CD1c-positive myeloid dendritic cell (primary cell): ENCODE results near the gene MEGF10.
"Not testable (repeated sequence)": the region's sequence is repeated elsewhere in the genome, so short reads cannot be mapped to it uniquely, and the experiment has no call there.

Experiments used
- DNase-seq: peaks from one replicate; pipeline ENCODE4 v3.0.0-alpha.2; 2016; ENCODE audit errors: extremely low spot score

Gene MEGF10

DNA sequence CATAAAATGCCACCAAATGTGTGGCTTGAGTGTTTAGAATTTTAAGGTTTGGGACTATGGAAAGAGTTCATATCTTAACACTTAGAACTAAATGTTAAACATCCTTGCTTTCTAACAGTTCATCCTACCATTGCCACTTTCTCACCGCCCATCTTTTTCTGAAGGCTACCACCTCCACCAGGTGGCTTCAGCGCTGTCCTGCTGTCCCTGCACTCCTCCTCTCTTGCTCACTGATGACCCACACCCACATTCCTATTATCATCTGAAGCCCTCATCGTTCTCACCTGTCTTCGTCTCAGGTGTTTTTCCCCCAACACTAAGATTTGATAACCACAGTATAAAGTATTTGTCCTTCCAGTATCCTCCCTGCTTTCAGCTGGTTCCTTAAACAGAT is 7.4 kb downstream of the MEGF10 start:
- DNase-seq, result no peak

DNA sequence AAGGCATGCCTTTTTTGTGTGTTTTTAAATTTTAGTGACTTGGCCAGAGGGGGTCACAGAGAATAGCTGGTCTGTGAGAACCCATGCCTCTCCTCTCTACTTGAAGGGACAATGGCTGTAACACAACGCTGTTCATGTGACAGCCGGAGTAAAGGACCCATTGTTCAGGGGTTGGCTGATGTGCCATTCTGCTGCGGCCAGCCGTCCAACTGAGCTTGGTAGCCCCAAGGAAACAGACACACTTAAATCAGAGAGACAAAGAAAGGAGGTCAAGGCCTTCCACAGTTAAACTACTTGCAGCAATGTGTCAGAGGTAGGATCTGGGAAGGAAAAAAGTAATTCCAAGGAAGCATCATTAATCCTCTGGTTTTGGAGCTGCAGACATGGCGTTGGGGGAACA is 8.1 kb downstream of the MEGF10 start:
- no peak for DNase-seq

DNA sequence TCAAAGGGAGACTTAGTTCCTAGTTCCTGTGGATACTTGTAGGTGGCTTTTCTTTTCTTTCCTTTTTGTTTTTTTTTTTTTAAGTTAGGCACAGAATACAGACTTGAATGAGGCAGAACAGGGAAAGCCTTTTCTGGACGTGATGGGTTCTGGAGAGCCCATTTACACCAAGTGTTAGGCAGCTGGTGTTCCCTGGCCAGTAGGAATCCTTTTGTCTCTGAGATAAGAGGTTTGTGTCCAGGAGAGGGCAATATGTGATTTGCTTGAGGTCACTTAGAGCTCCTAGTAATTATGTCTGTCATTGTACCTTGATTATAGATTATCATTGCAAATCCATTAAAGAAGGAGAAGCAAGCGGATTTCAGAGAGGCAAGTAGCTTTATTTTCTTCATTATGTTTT is 9.1 kb downstream of the MEGF10 start:
- DNase-seq, result no peak

DNA sequence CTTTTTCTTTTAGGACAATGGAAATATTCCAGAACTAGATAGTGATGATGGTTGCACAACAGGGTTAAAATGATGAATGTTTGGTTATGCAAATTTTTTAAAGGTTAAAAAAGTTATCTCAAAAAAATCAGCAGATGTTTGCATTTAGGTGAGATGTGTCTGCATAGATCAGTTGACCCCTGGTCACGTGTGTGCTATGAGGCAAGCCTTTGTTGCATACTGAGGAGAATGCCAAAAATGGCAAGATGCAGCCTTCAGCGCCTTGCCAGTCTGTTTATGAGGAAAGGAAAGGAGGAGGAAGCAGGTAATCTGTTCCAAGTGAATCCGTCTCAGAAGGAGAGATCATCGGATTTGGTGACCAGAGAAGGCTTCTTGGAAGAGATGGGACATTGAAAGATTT is 11.9 kb downstream of the MEGF10 start:
- DNase-seq, result no peak

DNA sequence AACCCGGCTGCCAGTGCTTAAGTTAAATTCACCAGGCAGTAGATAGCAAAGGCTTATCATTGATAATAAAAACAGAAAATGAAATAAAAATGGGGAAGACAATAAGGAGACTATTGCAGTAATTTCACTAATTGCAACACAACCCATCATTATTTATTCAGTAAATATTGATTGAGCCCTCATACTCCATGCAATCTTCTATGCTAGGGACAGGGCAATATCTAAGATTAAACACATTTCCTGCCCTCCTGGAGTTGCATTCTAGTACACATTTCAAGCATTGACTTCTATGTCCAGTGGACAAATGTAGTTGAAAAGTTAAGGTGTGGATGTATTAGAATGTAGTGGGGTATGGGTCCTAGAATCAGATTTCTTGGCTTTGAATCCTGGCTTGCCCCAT is 12.8 kb downstream of the MEGF10 start:
- DNase-seq, result no peak

DNA sequence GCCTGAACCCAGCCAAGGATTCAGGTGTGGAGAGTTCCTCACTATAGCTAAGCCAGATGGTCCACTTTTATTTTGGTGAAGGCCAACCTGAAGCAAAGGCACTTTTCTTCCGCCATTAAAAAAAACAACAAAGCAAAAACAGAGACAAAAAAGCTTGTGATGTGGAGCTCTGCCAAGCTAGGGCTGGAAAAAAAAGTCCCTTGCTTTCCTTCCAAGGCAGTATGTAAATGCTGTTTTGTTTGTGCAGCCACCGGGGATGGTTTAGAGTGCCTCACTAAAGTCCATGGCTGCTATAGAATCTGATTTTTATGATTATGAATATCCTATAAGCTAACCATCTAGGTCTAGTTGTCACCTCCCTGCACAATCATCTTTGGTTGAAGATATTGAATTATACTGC is 14.9 kb downstream of the MEGF10 start:
- DNase-seq, result no peak

DNA sequence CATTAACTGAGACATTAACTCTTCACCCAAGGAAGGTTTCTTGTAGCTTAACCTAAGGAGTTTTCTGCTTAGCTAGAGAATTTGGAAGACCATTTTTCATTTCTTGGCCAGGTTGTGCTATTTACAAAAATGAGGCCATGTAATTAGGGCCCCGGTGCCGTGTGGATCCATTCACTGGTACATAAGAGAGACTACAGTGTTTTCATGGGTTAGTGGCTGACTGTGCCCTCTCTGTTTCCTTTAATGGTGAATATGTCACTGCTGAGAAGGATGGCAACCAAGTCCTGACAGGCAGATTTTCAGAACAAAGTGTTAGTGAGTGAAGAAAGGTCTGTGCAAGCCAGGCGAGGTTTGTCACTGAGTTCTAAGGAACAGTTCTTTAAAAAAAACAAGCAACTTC is 15.4 kb downstream of the MEGF10 start:
- DNase-seq, result no peak

DNA sequence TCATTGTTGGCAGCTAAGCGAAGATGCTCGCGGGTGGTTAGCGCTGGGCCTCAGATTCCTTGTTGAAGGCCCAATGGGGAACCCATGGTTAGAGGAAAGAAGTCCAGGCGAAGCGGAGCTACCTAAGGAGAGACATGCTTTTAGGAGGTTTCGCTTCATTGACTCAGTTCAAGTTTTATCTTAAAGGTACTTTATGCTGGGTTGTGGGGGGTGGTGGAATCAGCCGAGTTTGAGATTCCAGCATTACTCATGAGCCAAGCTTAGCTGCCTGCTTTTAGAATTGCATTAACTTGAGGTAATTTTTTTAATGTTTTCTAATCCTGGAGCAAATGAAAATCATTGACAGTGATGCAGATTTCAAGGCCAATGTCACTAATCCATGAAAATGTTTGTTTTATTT is 16.1 kb downstream of the MEGF10 start:
- no peak for DNase-seq

DNA sequence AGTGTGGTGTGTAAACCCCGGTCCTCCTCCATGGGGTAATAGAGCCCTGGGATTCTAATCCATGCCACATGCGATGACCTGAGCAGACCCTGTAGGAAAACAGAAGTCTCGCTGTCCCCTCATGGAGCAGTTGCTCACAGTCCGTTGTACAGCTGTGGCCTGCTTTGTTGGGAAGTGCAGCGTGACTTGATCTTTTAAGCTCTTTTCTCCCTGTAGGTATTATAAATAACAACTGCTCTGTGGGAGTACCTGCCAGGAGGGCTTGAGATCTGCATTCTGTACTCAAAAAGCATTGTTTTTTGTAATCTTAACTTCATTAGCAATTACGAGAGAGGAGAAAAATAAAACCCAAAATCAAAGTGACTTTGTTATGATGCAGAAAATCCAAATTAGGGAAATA is 17.3 kb downstream of the MEGF10 start:
- DNase-seq, result no peak

DNA sequence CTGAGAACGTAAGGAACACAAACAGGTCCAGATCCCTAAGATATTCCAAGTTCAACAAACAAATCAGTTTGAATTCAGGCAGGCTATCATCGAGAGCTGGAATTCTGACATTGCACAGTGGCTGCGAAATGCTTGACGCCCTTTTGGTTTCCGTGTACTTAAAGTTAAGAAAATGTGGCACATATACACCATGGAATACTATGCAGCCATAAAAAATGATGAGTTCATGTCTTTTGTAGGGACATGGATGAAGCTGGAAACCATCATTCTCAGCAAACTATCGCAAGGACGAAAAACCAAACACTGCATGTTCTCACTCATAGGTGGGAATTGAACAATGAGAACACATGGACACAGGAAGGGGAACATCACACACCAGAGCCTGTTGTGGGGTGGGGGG is 17.7 kb downstream of the MEGF10 start:
- DNase-seq, result not testable (repeated sequence)

DNA sequence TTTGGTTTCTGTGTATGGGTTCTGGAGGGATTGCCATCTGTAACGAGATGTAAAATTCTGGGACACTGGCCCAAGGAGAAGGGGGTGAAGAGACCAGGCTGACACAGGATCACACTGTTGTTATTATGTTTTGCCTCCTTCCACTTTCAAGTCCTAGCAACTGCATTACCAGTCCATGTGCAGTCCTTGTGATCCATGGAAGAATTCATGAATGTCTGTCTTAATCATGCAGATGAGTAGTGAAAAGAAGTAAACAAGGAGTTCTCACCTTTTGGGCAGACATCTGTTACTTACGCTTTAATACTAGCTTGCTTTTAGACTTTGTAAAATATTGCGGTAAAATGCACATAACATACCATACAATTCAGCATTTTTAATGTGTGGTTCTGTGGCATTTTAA is 18.3 kb downstream of the MEGF10 start:
- no peak for DNase-seq

DNA sequence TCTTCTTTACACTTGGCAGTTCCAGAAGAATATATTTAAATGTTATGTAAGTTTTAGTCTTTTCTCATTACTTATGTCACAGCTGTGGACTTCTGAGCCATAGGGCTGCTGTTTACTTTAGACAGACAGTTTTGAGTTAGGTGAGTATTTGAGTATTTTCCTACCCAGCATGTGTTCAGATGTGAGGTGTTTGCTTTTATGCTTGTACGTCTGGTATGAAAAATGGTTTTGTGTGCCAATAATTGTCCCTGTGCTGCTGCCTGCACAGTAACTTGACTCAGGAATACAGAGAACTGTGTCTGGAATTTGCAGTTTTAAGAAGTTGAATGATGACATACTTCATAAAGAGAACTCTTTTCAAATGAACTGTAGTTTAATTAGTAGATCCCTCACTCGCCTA is 20.8 kb downstream of the MEGF10 start:
- no peak for DNase-seq

DNA sequence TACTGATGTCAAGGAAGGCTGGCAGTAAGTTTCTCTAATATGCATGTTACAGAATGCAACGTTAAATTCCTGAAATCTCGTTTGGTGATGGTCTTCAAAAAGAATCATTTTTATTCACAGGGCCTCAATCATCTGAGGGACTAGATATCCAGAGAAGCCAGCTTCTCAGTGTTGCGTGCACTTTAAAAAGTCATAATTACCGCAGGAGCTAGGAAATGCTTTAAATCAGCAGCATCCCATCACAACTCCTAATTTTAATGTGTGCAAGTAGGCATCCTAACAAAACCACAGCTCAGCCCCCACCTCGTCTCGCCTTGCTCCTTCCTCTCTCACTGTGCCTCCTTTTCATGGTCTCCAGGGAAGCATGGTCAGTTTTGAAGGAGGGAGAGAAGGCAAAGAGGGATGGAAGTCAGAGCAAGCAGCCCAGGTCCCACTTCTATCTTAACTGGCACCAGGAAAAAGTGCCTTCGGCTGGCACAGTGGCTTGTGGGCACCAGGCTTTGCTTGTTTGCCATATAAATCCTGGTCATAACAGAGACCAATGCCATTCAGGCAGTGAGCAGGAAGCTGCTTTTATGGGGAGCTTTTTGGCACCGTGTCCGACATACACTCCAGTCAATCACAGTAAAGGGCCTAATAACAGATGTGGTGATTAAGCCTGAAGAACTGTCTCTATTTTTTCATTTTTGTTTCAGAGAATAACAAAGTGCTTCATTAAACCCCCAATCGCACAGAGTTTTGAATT is 21.4 kb downstream of the MEGF10 start:
- no peak for DNase-seq

DNA sequence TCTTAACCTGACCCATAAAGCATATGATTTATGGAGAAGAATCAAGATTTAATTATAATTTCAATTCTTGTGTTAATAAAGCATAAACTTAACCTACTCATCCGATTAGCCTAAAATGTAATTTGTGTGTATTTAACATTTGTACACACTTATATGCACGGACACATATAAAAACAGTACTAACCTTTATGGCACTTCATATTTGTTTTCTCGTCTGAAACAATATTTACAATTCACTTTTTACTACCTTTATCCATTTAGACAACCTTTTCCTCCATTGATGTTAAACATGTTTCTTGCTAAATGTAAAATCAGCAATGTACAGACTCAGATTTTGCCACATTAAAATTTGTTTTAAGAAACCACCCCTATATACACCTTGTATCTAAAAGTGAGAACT is 22.8 kb downstream of the MEGF10 start:
- DNase-seq, result no peak

DNA sequence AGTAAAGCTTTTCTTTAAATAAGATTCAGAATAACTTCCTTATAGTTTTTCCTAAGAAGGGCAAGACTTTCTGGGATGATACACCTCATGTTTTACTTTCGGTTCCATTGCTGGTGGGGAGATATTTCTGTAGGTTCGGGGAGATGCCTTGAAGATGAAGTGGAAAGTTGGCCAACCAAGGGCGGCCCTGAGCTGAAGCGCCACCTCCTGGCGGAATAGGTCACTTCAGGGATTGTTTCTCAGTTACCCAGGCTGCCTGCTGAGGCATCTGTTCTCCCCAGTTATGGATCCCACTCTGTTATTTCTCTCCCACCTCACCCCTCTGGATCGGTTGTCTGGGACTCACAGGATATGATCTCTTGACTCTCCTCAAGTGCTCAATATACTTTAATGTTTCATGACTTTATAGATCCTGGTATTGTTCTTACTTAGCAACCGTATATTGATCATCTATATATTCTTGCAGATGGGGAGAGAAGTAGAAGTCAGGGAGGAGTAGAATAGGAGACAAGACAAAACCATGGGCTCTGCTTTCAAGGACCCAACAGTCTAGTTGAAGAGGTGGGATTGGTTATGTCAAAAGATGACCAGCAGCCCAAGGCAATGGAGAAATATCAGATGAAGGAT is 23.4 kb downstream of the MEGF10 start:
- peak; percentile 65 for DNase-seq

DNA sequence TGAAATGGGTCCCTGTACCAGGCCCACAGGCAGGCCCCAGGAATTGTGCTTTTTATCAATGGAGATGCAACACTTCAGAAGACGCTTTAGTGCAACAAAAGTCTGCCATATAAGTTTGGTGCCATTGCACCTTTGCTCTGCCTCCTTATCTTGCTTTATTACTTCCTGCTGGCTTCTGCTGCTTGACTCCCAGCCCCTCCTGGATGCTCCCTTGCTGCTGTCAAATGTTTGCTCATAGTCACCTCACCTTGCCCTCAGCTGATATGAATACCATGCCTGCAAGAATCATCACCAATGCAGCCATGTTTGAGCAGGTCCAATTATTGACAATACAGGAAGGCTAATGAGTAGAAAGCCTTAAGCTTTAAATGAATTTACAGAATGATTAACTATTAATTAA is 25.4 kb downstream of the MEGF10 start:
- no peak for DNase-seq

DNA sequence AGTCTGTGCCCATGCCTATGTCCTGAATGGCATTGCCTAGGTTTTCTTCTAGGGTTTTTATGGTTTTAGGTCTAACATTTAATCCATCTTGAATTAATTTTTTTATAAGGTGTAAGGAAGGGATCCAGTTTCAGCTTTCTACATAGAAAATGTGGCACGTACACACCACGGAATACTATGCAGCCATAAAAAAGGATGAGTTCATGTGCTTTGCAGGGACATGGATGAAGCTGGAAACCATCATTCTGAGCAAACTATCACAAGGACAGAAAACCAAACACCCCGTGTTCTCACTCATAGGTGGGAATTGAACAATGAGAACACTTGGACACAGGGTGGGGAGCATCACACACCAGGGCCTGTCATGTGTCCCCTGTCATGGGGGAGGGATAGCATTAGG is 26.8 kb downstream of the MEGF10 start:
- not testable (repeated sequence) for DNase-seq

DNA sequence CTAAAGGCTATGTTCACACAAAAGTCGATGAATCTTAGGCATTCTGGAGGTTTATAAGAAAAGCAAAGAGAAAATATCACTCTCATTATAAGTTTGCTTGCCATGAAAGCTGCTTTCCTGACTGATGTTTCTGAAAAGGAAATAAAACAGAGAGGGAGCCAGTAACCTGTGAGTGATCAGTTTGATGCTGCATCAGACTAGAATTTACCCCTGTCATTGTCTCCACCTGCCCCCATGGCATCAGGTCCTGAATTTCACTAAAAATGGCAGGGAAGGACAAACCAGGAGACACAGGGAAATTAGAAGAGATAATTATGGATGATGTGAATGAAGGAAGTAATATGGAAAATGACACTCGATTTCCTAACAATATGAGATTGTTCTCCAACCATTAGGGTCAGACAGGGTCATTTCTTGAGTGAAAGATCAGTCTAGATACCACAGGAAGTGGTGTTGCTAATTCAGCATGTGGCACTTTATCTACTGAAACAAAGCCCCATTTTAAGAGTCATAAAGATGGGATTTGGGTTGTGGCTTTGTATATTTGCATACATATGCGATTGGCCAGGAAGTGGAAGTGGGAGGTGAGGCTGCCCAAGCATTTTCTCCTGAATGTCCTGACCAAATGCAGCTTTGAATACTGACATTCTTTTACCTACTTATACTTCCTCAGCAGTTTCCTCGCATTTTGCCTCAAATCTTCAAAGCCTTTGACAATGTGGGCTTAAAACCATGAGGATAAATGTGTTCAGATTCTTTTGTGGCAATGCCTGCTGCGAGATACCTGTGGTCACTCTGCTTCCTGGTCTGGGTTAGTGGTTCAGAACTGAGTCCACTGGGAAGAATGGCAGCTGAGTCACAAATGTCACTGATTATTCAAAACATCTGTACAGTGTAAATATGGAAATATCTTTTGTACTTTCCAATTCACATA is 29.7 kb downstream of the MEGF10 start:
- DNase-seq, result peak; percentile 7

DNA sequence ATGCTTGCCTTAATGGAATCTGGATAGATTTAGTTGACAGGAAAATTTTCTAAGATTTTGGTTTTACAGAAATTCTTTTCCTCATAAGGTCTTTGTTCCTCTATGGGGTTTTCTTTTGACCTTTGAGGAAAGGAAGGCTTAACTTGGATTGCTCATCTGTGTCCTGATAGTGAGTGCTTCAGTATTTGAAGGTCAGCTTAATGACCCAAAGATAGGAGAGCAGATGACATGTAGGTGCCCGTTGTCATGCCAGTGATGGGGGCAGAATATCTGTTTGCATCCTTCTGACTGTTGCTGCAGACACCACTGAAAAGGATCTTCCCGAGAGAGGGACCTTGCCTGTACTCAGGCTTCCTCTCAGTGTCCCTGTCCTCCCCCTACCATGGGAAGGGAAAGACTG is 30.9 kb downstream of the MEGF10 start:
- no peak for DNase-seq

DNA sequence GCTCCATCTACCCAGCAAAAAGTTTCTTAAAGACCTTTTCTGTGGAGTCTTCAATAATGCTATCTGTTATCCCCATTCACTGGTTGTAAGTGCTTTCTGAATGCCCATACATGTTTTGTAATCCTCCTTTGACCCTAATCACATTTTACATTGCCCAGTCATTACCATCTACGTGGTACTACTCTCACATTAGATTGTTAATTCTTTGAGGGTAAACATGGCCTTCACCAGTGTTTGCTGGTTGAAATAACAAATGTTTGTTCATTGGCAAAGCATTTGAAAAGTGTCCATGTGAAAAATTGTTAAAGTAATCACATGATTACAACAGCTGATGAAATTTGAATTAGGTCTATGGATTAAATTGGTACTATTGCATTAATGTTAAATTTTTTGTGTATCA is 31.8 kb downstream of the MEGF10 start:
- no peak for DNase-seq

DNA sequence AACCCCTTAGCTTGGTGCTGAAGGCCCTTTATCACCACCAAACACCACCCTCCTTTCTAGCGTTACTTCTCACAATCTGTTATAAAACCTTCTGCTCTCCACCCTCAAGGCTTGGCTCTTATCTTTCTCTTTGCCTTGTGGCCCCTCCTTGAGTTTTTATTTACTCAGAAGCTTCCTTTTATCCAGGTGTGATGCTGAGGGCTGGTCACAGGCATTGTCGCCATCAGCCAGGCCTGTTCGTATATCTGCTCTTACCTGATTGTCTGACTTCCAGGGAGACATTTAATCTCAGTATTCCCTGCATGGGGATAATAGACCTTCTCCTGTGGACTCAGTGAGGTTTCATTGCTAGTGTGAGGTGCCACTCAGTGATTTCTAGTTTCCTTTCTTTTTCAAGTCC is 34.2 kb downstream of the MEGF10 start:
- no peak for DNase-seq

DNA sequence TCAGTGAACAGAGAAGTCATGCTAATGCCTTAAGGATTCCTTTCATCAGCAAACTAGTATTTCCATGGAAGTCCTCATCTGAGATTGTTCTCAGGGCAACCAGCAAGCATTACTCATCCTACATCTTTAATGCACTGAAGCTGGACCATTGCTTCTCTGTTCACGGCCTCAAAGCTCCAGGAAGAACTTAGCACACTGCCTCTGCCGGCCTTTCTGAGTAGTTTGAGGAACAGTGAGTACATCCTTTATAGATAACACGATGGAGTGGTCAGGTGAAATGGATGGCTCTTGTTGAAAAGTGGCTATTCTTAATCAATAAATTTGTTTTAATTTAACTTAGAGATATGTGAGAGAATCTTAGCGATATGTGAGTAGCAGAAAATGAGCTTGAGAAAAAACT is 35.8 kb downstream of the MEGF10 start:
- no peak for DNase-seq
